SK-N-SH (cell line): ENCODE data around the gene BTBD6. TPM values are rescaled to one million over a fixed set of nuclear protein-coding genes. Genes with fewer than 3 reads are reported as not detected.

ENCODE experiments used
- CTCF ChIA-PET: fragments of 300-600, 350-600 bp; formaldehyde crosslinking; extraction: SDS; loops from one replicate; lab custom pipeline; 2021; lab: Yijun Ruan, JAX
- POLR2A ChIA-PET: fragments of 350-600 bp; sonication (Branson Sonifier 250); formaldehyde crosslinking; extraction: SDS; loops from one replicate; lab custom pipeline; 2020; ENCODE audit warnings: antibody characterized with exemption, inconsistent platforms; lab: Yijun Ruan, JAX
- DNase-seq: peaks from one replicate; pipeline ENCODE4 v3.0.0; 2012
- H2AFZ ChIP-seq: fragments of 200-600 bp; sonication (generic); 2 replicates; pipeline ENCODE4 v1.8.1; 2016; ENCODE audit warnings: antibody characterized with exemption, mild to moderate bottlenecking, low read depth
- H3F3A ChIP-seq: fragments of 200-600 bp; sonication (generic); replicated peaks from 2 replicates; pipeline ENCODE3; 2016; ENCODE audit warnings: antibody characterized with exemption, mild to moderate bottlenecking; ENCODE audit not compliant: insufficient read depth
- H3K27ac ChIP-seq, 2 experiments: fragments of 200-500 bp in 1 of 2; fragments of 200-600 bp in 1 of 2; sonication (Bioruptor generic) in 1 of 2; sonication (generic), shearing (Covaris generic) in 1 of 2; 2 replicates each; pipeline versions ENCODE4 v1.5.1 to v1.6.1; 2014 to 2016; ENCODE audit warnings: low read depth in 2 of 2, inconsistent platforms in 1 of 2, low read length in 1 of 2, mild to moderate bottlenecking in 1 of 2, mixed read lengths in 1 of 2
- H3K27me3 ChIP-seq: fragments of 200-600 bp; sonication (generic), shearing (Covaris generic); 2 replicates; pipeline ENCODE4 v1.6.1; 2016; ENCODE audit warnings: mixed run types; ENCODE audit not compliant: insufficient read depth
- H3K36me3 ChIP-seq, 2 experiments: fragments of 200-500 bp in 1 of 2; fragments of 200-600 bp in 1 of 2; sonication (Bioruptor generic) in 1 of 2; sonication (generic) in 1 of 2; replicated peaks in 1 of 2; 2 replicates each; pipeline versions ENCODE3 to v1.5.1; 2014 to 2016; ENCODE audit warnings: low read length in 1 of 2, mild to moderate bottlenecking in 1 of 2; ENCODE audit not compliant: insufficient read depth in 2 of 2, control insufficient read depth in 1 of 2
- H3K4me1 ChIP-seq, 2 experiments: fragments of 200-500 bp in 1 of 2; fragments of 200-600 bp in 1 of 2; sonication (Bioruptor generic) in 1 of 2; sonication (generic), shearing (Covaris generic) in 1 of 2; 2 replicates each; pipeline versions ENCODE4 v1.5.1 to v1.6.1; 2014 to 2016; ENCODE audit warnings: low read depth in 1 of 2, low read length in 1 of 2, mixed run types in 1 of 2; ENCODE audit not compliant: insufficient read depth in 2 of 2, control insufficient read depth in 1 of 2
- H3K4me2 ChIP-seq: fragments of 200-600 bp; sonication (generic), shearing (Covaris generic); 2 replicates; pipeline ENCODE4 v1.6.1; 2017; ENCODE audit warnings: mixed run types
- H3K4me3 ChIP-seq, 2 experiments: fragments of 200-500 bp in 1 of 2; fragments of 200-600 bp in 1 of 2; sonication (Bioruptor generic) in 1 of 2; sonication (generic), shearing (Covaris generic) in 1 of 2; 2 replicates each; pipeline versions ENCODE4 v1.5.1 to v1.8.1; 2014 to 2016; ENCODE audit warnings: low read depth in 2 of 2, inconsistent platforms in 1 of 2, low read length in 1 of 2, mild to moderate bottlenecking in 1 of 2, mixed read lengths in 1 of 2, moderate library complexity in 1 of 2
- H3K79me2 ChIP-seq: fragments of 200-600 bp; sonication (generic); 2 replicates; pipeline ENCODE4 v1.8.1; 2017; ENCODE audit warnings: mild to moderate bottlenecking; ENCODE audit not compliant: insufficient read depth
- H3K9ac ChIP-seq: fragments of 200-600 bp; sonication (generic); 2 replicates; pipeline ENCODE4 v1.6.1; 2017; ENCODE audit warnings: mixed run types
- H3K9me2 ChIP-seq: fragments of 200-600 bp; sonication (generic); 2 replicates; pipeline ENCODE4 v1.6.1; 2017; ENCODE audit warnings: mixed run types
- H3K9me3 ChIP-seq: fragments of 200-600 bp; sonication (generic); 2 replicates; pipeline ENCODE4 v1.6.1; 2017; ENCODE audit warnings: mixed run types, mild to moderate bottlenecking, moderate library complexity
- H4K20me1 ChIP-seq: fragments of 200-600 bp; sonication (generic); 2 replicates; pipeline ENCODE4 v1.6.1; 2017; ENCODE audit warnings: mild to moderate bottlenecking, mixed run types; ENCODE audit not compliant: insufficient read depth
- CHD2 ChIP-seq: fragments of 150-350 bp; IDR thresholded peaks from 2 replicates; pipeline ENCODE4 v1.6.1; 2018; ENCODE audit warnings: low read length; ENCODE audit not compliant: partially characterized antibody
- SMC3 ChIP-seq: IDR thresholded peaks from 2 replicates; pipeline ENCODE4 v1.6.1; 2012; ENCODE audit warnings: low read depth, low read length, improper control_type of control experiment
- WGBS: methylation state at CpG from one replicate; pipeline ENCODE4 v1.1.6; 2017; ENCODE audit warnings: low lambda C conversion rate; 5-methylcytosine and 5-hydroxymethylcytosine counted together
- polyA plus RNA-seq, 3 experiments: library from polyadenylated mRNA; depleted of rRNA; stranded (reverse); fragments of >200 nt; gene quantifications; 2 replicates each; pipeline ENCODE4 v1.2.3, GENCODE V29; 2012
- TF ChIP-seq, protein P1 (sequence below): IDR thresholded peaks from 2 replicates; pipeline ENCODE4 v1.4.0; 2012; ENCODE audit warnings: low read depth, borderline replicate concordance
- TF ChIP-seq, protein P2 (sequence below): IDR thresholded peaks from 2 replicates; pipeline ENCODE4 v1.4.0; 2012; ENCODE audit warnings: low read depth

BTBD6 gene
- polyA plus RNA-seq, 1 of the 3 experiments (the other 2 are of a cell fraction) = 20.9 TPM

DNA sequence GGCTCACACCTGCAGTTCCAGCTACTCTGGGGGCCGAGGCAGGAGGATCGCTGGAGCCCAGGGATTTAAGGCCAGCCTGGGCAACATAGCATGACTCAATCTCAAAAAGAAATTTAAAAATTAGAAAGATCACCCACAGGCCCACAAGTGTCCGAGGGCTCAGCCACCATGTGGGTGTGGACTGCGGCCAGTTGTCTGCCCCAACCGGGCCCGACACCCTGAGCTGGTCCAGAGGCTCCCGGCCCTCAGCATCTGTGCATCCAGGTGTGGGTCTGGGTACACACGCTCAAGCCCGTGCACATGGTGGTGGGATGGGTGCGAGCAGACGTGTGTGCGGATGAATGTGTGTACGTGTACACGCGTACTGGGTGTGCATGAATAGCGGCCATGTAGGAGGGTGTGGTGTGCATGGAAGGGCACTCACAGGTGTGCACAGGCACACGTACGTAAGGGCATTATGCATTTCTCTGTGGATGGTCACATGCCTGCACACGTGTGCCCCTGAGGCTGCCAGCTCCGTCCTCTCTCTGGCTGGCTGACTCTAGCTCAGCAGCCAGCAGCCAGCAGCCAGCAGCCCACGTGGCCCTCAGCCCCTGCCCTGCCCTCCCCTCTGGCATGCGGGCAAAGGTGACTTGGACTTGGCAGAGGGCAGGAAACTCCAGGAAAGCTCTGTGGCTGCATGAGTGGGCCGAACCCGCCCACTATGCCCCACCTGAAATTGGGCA lies 44.0 kb upstream of the BTBD6 start (continued):
- TF ChIP-seq, protein P1, sequence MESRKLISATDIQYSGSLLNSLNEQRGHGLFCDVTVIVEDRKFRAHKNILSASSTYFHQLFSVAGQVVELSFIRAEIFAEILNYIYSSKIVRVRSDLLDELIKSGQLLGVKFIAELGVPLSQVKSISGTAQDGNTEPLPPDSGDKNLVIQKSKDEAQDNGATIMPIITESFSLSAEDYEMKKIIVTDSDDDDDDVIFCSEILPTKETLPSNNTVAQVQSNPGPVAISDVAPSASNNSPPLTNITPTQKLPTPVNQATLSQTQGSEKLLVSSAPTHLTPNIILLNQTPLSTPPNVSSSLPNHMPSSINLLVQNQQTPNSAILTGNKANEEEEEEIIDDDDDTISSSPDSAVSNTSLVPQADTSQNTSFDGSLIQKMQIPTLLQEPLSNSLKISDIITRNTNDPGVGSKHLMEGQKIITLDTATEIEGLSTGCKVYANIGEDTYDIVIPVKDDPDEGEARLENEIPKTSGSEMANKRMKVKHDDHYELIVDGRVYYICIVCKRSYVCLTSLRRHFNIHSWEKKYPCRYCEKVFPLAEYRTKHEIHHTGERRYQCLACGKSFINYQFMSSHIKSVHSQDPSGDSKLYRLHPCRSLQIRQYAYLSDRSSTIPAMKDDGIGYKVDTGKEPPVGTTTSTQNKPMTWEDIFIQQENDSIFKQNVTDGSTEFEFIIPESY = no peak
- TF ChIP-seq SMC3 = no peak

DNA sequence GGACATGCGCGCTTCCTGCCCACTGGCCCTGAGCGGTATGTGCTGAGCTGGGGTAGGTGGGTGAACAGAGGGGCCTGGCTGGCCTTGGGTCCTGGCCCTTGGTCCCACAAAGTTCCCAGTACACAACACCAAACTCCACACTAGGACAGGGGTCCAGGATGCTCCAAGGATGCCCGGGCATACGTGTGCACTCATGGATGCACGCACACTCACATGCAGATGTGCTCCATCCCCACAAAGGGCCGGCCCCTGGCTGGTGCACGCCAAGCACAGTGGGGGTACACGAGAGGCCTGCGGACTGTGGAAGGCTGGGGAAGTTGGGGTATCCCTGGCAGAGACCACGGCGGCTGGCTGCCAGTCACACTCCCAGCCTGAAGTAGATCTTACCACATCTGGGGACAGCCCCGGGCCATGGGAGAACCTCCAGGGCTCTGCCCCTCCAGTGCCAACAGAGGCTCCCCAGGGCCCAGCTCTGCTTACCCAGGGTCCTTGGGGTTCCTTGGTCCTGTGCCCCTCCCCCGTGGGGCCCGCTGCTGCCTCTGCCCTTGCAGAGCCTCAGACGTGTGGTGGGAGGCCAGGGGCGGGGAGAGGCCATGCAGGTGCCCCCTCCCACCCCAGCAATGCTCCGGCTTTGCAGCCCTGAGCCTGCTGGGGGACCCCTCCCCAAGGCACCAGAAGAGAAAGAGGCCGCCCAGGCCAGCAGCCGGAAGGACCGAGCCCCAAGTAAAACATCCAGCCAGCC lies 43.2 kb upstream of the BTBD6 start:
- H3K79me2 ChIP-seq = no peaks in the 10 kb centered on the region
- peaks cover 0 to 7% of the 10 kb centered on the region in 2 experiments for H3K36me3 ChIP-seq
- ChIA-PET CTCF (interaction anchor here (0.6 to 2.7 kb wide), 10 partner anchors 8 to 165 kb away, joined by 3 to 24 read pairs (median 5); no protein-coding TSS in a partner anchor), POLR2A (interaction anchor here (0.8 to 1.2 kb wide), 2 partner anchors 89 to 147 kb away, joined by 3 to 4 read pairs; no protein-coding TSS in a partner anchor)
- TF ChIP-seq, protein P2, sequence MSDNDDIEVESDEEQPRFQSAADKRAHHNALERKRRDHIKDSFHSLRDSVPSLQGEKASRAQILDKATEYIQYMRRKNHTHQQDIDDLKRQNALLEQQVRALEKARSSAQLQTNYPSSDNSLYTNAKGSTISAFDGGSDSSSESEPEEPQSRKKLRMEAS = no peak
- H3K27ac ChIP-seq = peak overlapping the region in 1 of 2 experiments; percentile 66; a peak in 2 of 4 replicates
- H3K27me3 ChIP-seq = no peaks in the 10 kb centered on the region
- no peak overlapping the region for H3K9ac ChIP-seq
- no peaks in the 10 kb centered on the region for H3F3A ChIP-seq
- 100% methylated on average over 6 of the region's 21 CpGs for WGBS
- DNase-seq = no peak
- no peaks in the 10 kb centered on the region for H3K9me2 ChIP-seq
- H3K9me3 ChIP-seq = no peaks in the 10 kb centered on the region
- peaks cover 0 to 84% of the 10 kb centered on the region in 2 experiments; a peak in 1 of 4 replicates for H3K4me1 ChIP-seq
- no peak overlapping the region for H2AFZ ChIP-seq
- H3K4me2 ChIP-seq = no peak overlapping the region
- no peaks in the 10 kb centered on the region for H4K20me1 ChIP-seq
- no peak overlapping the region for H3K4me3 ChIP-seq

DNA sequence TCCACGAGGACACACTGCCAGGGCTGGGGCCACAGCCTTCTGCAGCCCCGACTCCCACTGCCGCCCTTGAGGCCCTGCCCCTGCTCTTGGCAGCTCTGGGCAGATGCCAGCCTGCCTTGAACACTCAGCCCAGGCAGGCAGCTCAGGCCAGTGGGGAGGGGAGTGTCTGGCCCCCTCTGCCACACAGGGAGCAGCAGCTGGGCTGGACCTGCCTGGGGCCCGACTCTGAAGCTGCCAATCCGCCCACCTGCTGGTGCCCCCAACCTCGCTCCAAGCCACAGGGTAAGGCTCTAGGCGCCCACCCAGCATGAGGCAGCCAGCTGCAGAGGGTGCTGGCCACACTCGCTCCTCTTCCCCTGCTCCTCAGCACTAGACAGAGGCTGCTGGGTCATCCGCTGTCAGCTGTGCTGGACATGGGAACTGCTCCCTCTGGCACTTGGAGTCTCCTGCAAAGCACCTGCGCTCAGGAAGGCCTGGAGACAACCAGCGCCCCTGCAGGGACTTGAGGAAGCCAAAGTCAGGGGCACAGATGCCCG lies 42.6 kb upstream of the BTBD6 start:
- TF ChIP-seq CHD2 = no peak
- TF ChIP-seq, protein P2 = no peak
- Histone ChIP-seq H2AFZ (no peak overlapping the region), H3K4me1 (peaks cover 0 to 89% of the 10 kb centered on the region in 2 experiments; a peak in 1 of 4 replicates), H3K4me3 (no peak overlapping the region), H3K4me2 (no peak overlapping the region), H3K9ac (no peak overlapping the region), H3K9me3 (no peaks in the 10 kb centered on the region), H3K27ac (peak overlapping the region in 1 of 2 experiments; percentile 66; a peak in 2 of 4 replicates), H3K27me3 (no peaks in the 10 kb centered on the region), H3K79me2 (no peaks in the 10 kb centered on the region), H3K9me2 (no peaks in the 10 kb centered on the region), H4K20me1 (no peaks in the 10 kb centered on the region), H3K36me3 (peaks cover 0 to 10% of the 10 kb centered on the region in 2 experiments), H3F3A (no peaks in the 10 kb centered on the region)
- WGBS = 65% methylated on average over 4 of the region's 12 CpGs
- ChIA-PET CTCF (interaction anchor here (1.0 to 2.4 kb wide), 5 partner anchors 69 to 164 kb away, joined by 3 to 10 read pairs (median 4); no protein-coding TSS in a partner anchor), POLR2A (interaction anchor here (0.6 to 1.2 kb wide), 2 partner anchors 88 to 184 kb away, joined by 3 read pairs; no protein-coding TSS in a partner anchor)
- DNase-seq = no peak
